ENCODE measurements around the gene MRPS22. TPM values are rescaled to one million over a fixed set of nuclear protein-coding genes. Genes with fewer than 3 reads are reported as not detected.

The MRPS22 gene
- polyA plus RNA-seq, 3 donors: 19.2 to 43.2 (median 39.0) TPM

DNA sequence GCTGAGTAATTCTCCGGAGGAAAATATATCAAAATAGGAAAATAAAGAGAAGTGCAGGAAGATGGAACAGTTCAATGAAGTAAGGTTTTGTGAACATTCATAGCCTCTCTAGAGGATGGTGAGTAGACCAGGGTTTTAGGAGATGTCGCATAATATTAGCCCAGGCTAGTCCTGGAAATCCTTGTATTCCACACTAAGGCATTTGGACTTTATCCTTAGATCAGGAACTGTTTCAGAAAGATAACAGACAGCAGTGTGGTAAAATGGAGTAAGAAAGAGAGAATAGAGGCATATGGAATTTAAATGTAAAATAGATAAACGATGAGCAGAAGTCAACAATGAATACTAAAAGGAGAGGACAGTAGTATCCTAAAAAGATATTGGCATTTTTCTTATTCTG is 33.6 kb downstream of the MRPS22 start:
- Mint-ChIP-seq H3K9me3 (no peaks in the 10 kb centered on the region), H3K27me3 (ENCODE audit: low read depth in 3 of 3) (no peaks in the 10 kb centered on the region), H3K27ac (peak overlapping the region in 1 of 7 donors; percentile 7), H3K36me3 (peaks cover 78 to 88% of the 10 kb centered on the region in 2 donors), H3K4me3 (no peak overlapping the region), H3K4me1 (no peaks in the 10 kb centered on the region)
- Histone ChIP-seq H3K27ac (ENCODE audit: low read depth in 1 of 2, low read length in 2 of 2) (no peak overlapping the region), H2AFZ (ENCODE audit: insufficient read depth, low read depth, low read length, poor library complexity, severe bottlenecking) (no peak overlapping the region), H4K20me1 (ENCODE audit: insufficient read depth, low read length) (peaks cover 50% of the 10 kb centered on the region), H3K4me2 (replicated peaks; ENCODE audit: extremely low read depth, low read length, poor library complexity, severe bottlenecking) (no peak overlapping the region), H3K4me3 (replicated peaks in 1 of 3; ENCODE audit: low read depth in 2 of 3, low read length in 3 of 3) (no peak overlapping the region), H3K9me3 (replicated peaks in 1 of 2; ENCODE audit: control insufficient read depth in 1 of 2, insufficient read depth in 1 of 2, low read length in 2 of 2) (no peaks in the 10 kb centered on the region), H3K27me3 (ENCODE audit: control insufficient read depth in 2 of 2, insufficient read depth in 2 of 2, low read length in 2 of 2) (no peaks in the 10 kb centered on the region), H3K9ac (ENCODE audit: insufficient read depth, low read length, poor library complexity, severe bottlenecking) (no peak overlapping the region), H3K4me1 (ENCODE audit: control insufficient read depth in 1 of 2, insufficient read depth in 2 of 2, low read length in 2 of 2) (no peaks in the 10 kb centered on the region), H3K36me3 (replicated peaks in 1 of 2; ENCODE audit: control insufficient read depth in 1 of 2, insufficient read depth in 2 of 2, low read length in 2 of 2) (peaks cover 98% of the 10 kb centered on the region in 2 donors), H3K79me2 (ENCODE audit: insufficient read depth, low read length) (peaks cover 38% of the 10 kb centered on the region)
- intact Hi-C loops (cut with micrococcal nuclease): no loop called here
- no peak for DNase-seq
- TF ChIP-seq, protein P1, sequence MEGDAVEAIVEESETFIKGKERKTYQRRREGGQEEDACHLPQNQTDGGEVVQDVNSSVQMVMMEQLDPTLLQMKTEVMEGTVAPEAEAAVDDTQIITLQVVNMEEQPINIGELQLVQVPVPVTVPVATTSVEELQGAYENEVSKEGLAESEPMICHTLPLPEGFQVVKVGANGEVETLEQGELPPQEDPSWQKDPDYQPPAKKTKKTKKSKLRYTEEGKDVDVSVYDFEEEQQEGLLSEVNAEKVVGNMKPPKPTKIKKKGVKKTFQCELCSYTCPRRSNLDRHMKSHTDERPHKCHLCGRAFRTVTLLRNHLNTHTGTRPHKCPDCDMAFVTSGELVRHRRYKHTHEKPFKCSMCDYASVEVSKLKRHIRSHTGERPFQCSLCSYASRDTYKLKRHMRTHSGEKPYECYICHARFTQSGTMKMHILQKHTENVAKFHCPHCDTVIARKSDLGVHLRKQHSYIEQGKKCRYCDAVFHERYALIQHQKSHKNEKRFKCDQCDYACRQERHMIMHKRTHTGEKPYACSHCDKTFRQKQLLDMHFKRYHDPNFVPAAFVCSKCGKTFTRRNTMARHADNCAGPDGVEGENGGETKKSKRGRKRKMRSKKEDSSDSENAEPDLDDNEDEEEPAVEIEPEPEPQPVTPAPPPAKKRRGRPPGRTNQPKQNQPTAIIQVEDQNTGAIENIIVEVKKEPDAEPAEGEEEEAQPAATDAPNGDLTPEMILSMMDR (IDR thresholded peaks at IDR 0.05): no peak
- no CpG with 5 or more reads among the region's 3 CpGs for WGBS (ENCODE audit: insufficient coverage)

DNA sequence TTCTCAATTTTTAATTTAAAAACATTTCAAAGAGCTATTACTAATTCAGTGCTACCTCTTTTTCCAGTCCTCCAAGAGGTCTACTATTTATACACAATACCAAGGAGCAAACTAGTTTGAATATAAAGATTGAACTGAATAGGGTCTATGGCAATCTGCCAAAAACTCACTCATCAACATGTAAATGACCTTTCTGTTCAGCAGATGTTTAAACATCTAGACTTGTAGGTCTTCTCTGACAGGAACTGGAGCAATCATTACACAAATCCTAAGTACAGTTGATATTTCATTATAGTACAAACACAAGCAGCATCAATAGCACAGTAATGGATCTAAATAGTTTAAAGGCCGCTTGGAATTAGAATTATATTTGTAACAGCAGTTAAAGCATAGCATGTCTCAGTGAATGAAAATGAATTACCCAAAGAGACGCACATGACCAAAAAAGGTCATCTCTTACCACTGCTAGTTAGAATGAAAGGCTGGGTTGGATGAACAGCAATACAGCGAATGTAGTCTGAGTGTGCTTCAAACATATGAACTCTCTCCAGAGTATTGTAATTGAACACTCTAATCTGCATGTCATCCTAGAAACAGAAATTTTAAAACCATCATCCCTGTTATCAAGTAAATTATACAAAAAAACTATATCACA is 34.9 kb downstream of the MRPS22 start:
- H3K4me2 ChIP-seq (replicated peaks; ENCODE audit: extremely low read depth, low read length, poor library complexity, severe bottlenecking): no peak overlapping the region
- Mint-ChIP-seq H3K27me3 (ENCODE audit: low read depth in 3 of 3) (no peaks in the 10 kb centered on the region), H3K4me3 (no peak overlapping the region), H3K27ac (no peak overlapping the region), H3K36me3 (peaks cover 72 to 83% of the 10 kb centered on the region in 2 donors), H3K9me3 (no peaks in the 10 kb centered on the region), H3K4me1 (no peaks in the 10 kb centered on the region)
- no peaks in the 10 kb centered on the region for H3K9me3 ChIP-seq (replicated peaks in 1 of 2; ENCODE audit: control insufficient read depth in 1 of 2, insufficient read depth in 1 of 2, low read length in 2 of 2)
- no peaks in the 10 kb centered on the region for H3K4me1 ChIP-seq (ENCODE audit: control insufficient read depth in 1 of 2, insufficient read depth in 2 of 2, low read length in 2 of 2)
- H4K20me1 ChIP-seq (ENCODE audit: insufficient read depth, low read length): peaks cover 61% of the 10 kb centered on the region
- no peak overlapping the region for H3K9ac ChIP-seq (ENCODE audit: insufficient read depth, low read length, poor library complexity, severe bottlenecking)
- intact Hi-C loops (cut with micrococcal nuclease): no loop called here
- H2AFZ ChIP-seq (ENCODE audit: insufficient read depth, low read depth, low read length, poor library complexity, severe bottlenecking): no peak overlapping the region
- TF ChIP-seq, protein P1 (IDR thresholded peaks at IDR 0.05): no peak
- DNase-seq: no peak
- peaks cover 51% of the 10 kb centered on the region for H3K79me2 ChIP-seq (ENCODE audit: insufficient read depth, low read length)
- WGBS (ENCODE audit: insufficient coverage): no CpG with 5 or more reads among the region's 3 CpGs
- H3K4me3 ChIP-seq (replicated peaks in 1 of 3; ENCODE audit: low read depth in 2 of 3, low read length in 3 of 3): no peak overlapping the region
- no peak overlapping the region for H3K27ac ChIP-seq (ENCODE audit: low read depth in 1 of 2, low read length in 2 of 2)
- H3K36me3 ChIP-seq (replicated peaks in 1 of 2; ENCODE audit: control insufficient read depth in 1 of 2, insufficient read depth in 2 of 2, low read length in 2 of 2): peaks cover 96 to 97% of the 10 kb centered on the region in 2 donors
- H3K27me3 ChIP-seq (ENCODE audit: control insufficient read depth in 2 of 2, insufficient read depth in 2 of 2, low read length in 2 of 2): no peaks in the 10 kb centered on the region

All from CD14-positive monocyte (primary cell).